Endothelial cell of umbilical vein (primary cell): ENCODE results near the gene TMF1. TPM values are rescaled to one million over a fixed set of nuclear protein-coding genes. Genes with fewer than 3 reads are reported as not detected.

ENCODE experiments used
- BruUV-seq: library from RNA; stranded (reverse); fragments of 400-500 nt; replicated peaks from 2 replicates; lab custom pipeline; 2021; lab: Mats Ljungman, UMichigan
- CTCF ChIA-PET: fragments of 300-600, 350-600 bp; sonication (Branson Sonifier 250); formaldehyde crosslinking; loops from one replicate; lab custom pipeline; 2021; ENCODE audit warnings: antibody characterized with exemption, inconsistent platforms; lab: Charles Lee
- POLR2A ChIA-PET: fragments of 300-600, 350-600 bp; sonication (Branson Sonifier 250); formaldehyde crosslinking; loops from one replicate; lab custom pipeline; 2021; ENCODE audit warnings: antibody characterized with exemption, inconsistent platforms; lab: Charles Lee
- DNase-seq: peaks from one replicate; pipeline ENCODE4 v3.0.0-alpha.2; 2011; ENCODE audit warnings: low read depth, low spot score
- FAIRE-seq: peaks from 2 replicates; lab custom pipeline; 2011; peaks lifted over from hg19 to GRCh38; lab: Jason Lieb, UNC
- H2AFZ ChIP-seq: 2 replicates; pipeline ENCODE4 v1.6.0; 2012; ENCODE audit warnings: low read depth, low read length, control low read depth, inconsistent platforms
- H3K27ac ChIP-seq: 2 replicates; pipeline ENCODE4 v1.5.1; 2011; ENCODE audit warnings: low read depth, mild to moderate bottlenecking, control low read depth, low read length, moderate library complexity; ENCODE audit not compliant: insufficient read depth
- H3K27me3 ChIP-seq, 2 experiments: 2 replicates each; pipeline versions ENCODE4 v1.6.0 to v1.6.1; 2011; ENCODE audit warnings: low read length in 2 of 2, mixed read lengths in 1 of 2; ENCODE audit not compliant: control insufficient read depth in 2 of 2, insufficient read depth in 2 of 2
- H3K36me3 ChIP-seq, 2 experiments: 2 replicates in 1 of 2; 3 replicates in 1 of 2; pipeline ENCODE4 v1.5.1; 2011; ENCODE audit warnings: low read length in 2 of 2, mild to moderate bottlenecking in 1 of 2, moderate library complexity in 1 of 2; ENCODE audit not compliant: control insufficient read depth in 2 of 2, insufficient read depth in 2 of 2; ENCODE audit errors: extremely low read depth in 1 of 2
- H3K4me1 ChIP-seq: 3 replicates; pipeline ENCODE4 v1.5.1; 2011; ENCODE audit warnings: mild to moderate bottlenecking, low read length; ENCODE audit not compliant: control insufficient read depth, insufficient read depth; ENCODE audit errors: extremely low read depth
- H3K4me2 ChIP-seq: 2 replicates; pipeline ENCODE4 v1.6.1; 2011; ENCODE audit warnings: low read length, control low read depth, mixed read lengths; ENCODE audit not compliant: insufficient read depth
- H3K4me3 ChIP-seq, 3 experiments: fragments of 200-600 bp in 1 of 3; sonication (generic), shearing (Covaris generic) in 1 of 3; replicated peaks in 1 of 3; 2 replicates each; pipeline ENCODE4 v1.5.1; 2011 to 2016; ENCODE audit warnings: control low read depth in 3 of 3, low read length in 3 of 3, mild to moderate bottlenecking in 2 of 3, inconsistent platforms in 1 of 3, low read depth in 1 of 3, moderate library complexity in 1 of 3; ENCODE audit not compliant: insufficient read depth in 1 of 3
- H3K79me2 ChIP-seq: 2 replicates; pipeline ENCODE4 v1.6.0; 2012; ENCODE audit warnings: low read length, inconsistent platforms; ENCODE audit not compliant: control insufficient read depth, insufficient read depth
- H3K9ac ChIP-seq: replicated peaks from 2 replicates; pipeline ENCODE3; 2011; ENCODE audit warnings: low read length, control low read depth; ENCODE audit not compliant: insufficient read depth; ENCODE audit errors: extremely low read depth
- H3K9me1 ChIP-seq: replicated peaks from 3 replicates; pipeline ENCODE4 v1.6.0; 2011; ENCODE audit warnings: mild to moderate bottlenecking, low read length; ENCODE audit not compliant: control insufficient read depth, insufficient read depth; ENCODE audit errors: extremely low read depth
- H3K9me3 ChIP-seq: replicated peaks from 2 replicates; pipeline ENCODE4 v1.5.1; 2012; ENCODE audit warnings: low read length, inconsistent platforms; ENCODE audit not compliant: control insufficient read depth, insufficient read depth
- H4K20me1 ChIP-seq: replicated peaks from 2 replicates; pipeline ENCODE3; 2011; ENCODE audit warnings: mild to moderate bottlenecking, low read length; ENCODE audit not compliant: control insufficient read depth, insufficient read depth; ENCODE audit errors: extremely low read depth
- CTCF ChIP-seq, 2 donors: IDR thresholded peaks; 1 replicate in 1 of 2; 2 replicates in 1 of 2; pipeline ENCODE4 v1.5.1; 2011; ENCODE audit warnings: low read length in 2 of 2, mild to moderate bottlenecking in 2 of 2, moderate library complexity in 2 of 2, control low read depth in 1 of 2, inconsistent platforms in 1 of 2, low read depth in 1 of 2; ENCODE audit not compliant: insufficient read depth in 1 of 2; ENCODE audit errors: extremely low read depth in 1 of 2
- EZH2 ChIP-seq: IDR thresholded peaks from 2 replicates; pipeline ENCODE4 v1.6.1; 2012; ENCODE audit warnings: borderline replicate concordance, low read depth, mild to moderate bottlenecking, moderate library complexity, low read length, inconsistent platforms; ENCODE audit not compliant: severe bottlenecking
- FOS ChIP-seq: IDR thresholded peaks from 2 replicates; pipeline ENCODE4 v1.6.1; 2011; ENCODE audit warnings: mild to moderate bottlenecking, low read length, moderate library complexity, borderline replicate concordance; ENCODE audit not compliant: insufficient read depth
- GATA2 ChIP-seq: IDR thresholded peaks from 2 replicates; pipeline ENCODE4 v1.7.0; 2011; ENCODE audit warnings: low read depth, mild to moderate bottlenecking, moderate library complexity, mixed read lengths, low read length; ENCODE audit not compliant: insufficient read length, insufficient read depth
- JUN ChIP-seq: IDR thresholded peaks from 2 replicates; pipeline ENCODE4 v1.6.1; 2011; ENCODE audit warnings: borderline replicate concordance, low read depth; ENCODE audit not compliant: insufficient read length, insufficient read depth
- MYC ChIP-seq: IDR thresholded peaks from one replicate; pipeline ENCODE4 v1.6.1; 2011; ENCODE audit warnings: mild to moderate bottlenecking, low read depth, low read length
- POLR2A ChIP-seq: IDR thresholded peaks from 2 replicates; pipeline ENCODE4 v1.6.1; 2012; ENCODE audit warnings: low read depth, mild to moderate bottlenecking, control low read depth, low read length
- POLR2AphosphoS5 ChIP-seq: IDR thresholded peaks from 2 replicates; pipeline ENCODE4 v1.6.1; 2012; ENCODE audit warnings: low read depth, mild to moderate bottlenecking, control low read depth, low read length, moderate library complexity; ENCODE audit not compliant: insufficient read depth
- dilution Hi-C: fragments of 300-500 bp; cut with MboI; formaldehyde crosslinking; loops from one replicate; pipeline ENCODE4 v1.15.0; 2019; ENCODE audit warnings: low sequenced_read_pairs; ENCODE audit not compliant: extremely low pct_ligation_motif_present
- intact Hi-C: fragments of 100-400 bp; cut with micrococcal nuclease; formaldehyde crosslinking; loops from one replicate; pipeline ENCODE4 v1.10.0; 2022
- polyA plus RNA-seq, 4 experiments: library from polyadenylated mRNA; depleted of rRNA in 3 of 4; stranded (reverse) in 3 of 4; unstranded in 1 of 4; fragments of >200 nt; gene quantifications; 2 replicates each; pipeline versions ENCODE4 v1.2.1 to v1.2.3, GENCODE V29; 2011 to 2012; ENCODE audit warnings: missing spikeins in 1 of 4
- total RNA-seq: library from RNA; stranded (reverse); gene quantifications from 2 replicates; pipeline ENCODE4 v1.2.3, GENCODE V29; 2021
- TF ChIP-seq, protein P1 (sequence below): IDR thresholded peaks from 2 replicates; pipeline ENCODE4 v1.6.1; 2011; ENCODE audit not compliant: insufficient read depth, insufficient read length

TMF1 gene
- total and polyA plus RNA-seq, 2 donors (not counting 3 experiments of a cell fraction or from before 2014, with no cell fraction given), result 3.7 to 32.7 TPM

DNA sequence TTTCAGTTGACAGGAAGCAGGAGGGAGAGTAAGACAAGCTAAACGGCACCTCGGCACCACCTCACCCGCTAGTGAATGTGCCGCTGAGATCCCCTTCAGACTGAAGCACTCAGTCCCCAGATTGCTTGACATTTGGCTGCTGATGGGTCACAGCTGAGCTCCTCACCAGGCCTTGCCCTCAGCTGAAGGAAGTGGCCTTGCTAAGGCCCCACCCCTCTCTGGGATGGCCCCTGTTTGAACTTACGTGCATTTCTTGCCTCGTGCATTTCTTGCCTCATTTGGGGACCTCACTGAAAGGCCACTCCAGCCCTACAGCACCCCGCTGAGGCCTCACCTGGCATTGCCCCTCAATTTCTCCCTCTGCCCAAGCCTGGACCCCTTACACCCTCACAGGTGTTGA, 78.5 kb downstream of the TMF1 start:
- TF ChIP-seq CTCF (IDR thresholded peaks at IDR 0.05; ENCODE audit: extremely low read depth in 1 of 2, insufficient read depth in 1 of 2, low read depth in 1 of 2, low read length in 2 of 2), result no peak
- TF ChIP-seq GATA2, result no peak
- no peak for TF ChIP-seq EZH2
- no peak for TF ChIP-seq JUN
- no peak for TF ChIP-seq POLR2AphosphoS5
- TF ChIP-seq, protein P1, sequence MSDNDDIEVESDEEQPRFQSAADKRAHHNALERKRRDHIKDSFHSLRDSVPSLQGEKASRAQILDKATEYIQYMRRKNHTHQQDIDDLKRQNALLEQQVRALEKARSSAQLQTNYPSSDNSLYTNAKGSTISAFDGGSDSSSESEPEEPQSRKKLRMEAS, result no peak
- no peak for TF ChIP-seq POLR2A
- no peak for TF ChIP-seq MYC
- TF ChIP-seq FOS, result no peak
- ChIA-PET CTCF (interaction anchor here (1.1 to 4.0 kb wide), 4 partner anchors 80 to 1864 kb away, joined by 3 to 36 read pairs (median 14); no protein-coding TSS in a partner anchor), POLR2A (no interaction called here)
- no peak overlapping the region for H3K4me3 ChIP-seq
- intact Hi-C loops, result loop anchor here (2.0 to 5.0 kb wide), 2 partner anchors 95 to 1591 kb away; no protein-coding TSS in a partner anchor
- H3K9me3 ChIP-seq, result no peaks in the 10 kb centered on the region
- dilution Hi-C loops, result no loop called here
- no peak overlapping the region for H2AFZ ChIP-seq
- no peaks in the 10 kb centered on the region for H3K9me1 ChIP-seq
- H4K20me1 ChIP-seq, result no peaks in the 10 kb centered on the region
- BruUV-seq, result no TSS peak
- DNase-seq (no peak), FAIRE-seq (no peak)
- no peaks in the 10 kb centered on the region for H3K79me2 ChIP-seq
- no peak overlapping the region for H3K4me2 ChIP-seq
- peaks cover 8 to 15% of the 10 kb centered on the region in 2 experiments for H3K36me3 ChIP-seq
- H3K4me1 ChIP-seq, result peaks cover 12% of the 10 kb centered on the region
- H3K9ac ChIP-seq, result no peak overlapping the region
- peaks cover 10 to 19% of the 10 kb centered on the region in 2 experiments for H3K27me3 ChIP-seq
- H3K27ac ChIP-seq, result no peak overlapping the region
